Stomach (tissue), 9 donors: ENCODE data around the gene COL4A2. TPM values are rescaled to one million over a fixed set of nuclear protein-coding genes. Genes with fewer than 3 reads are reported as not detected.
"Not testable (repeated sequence)": the region's sequence is repeated elsewhere in the genome, so short reads cannot be mapped to it uniquely, and the experiment has no call there.

Experiments used
- DNase-seq, 2 donors: peaks; one replicate each; pipeline versions ENCODE4 v3.0.0 to v3.0.0-alpha.2; 2013 to 2019
- H3K27ac ChIP-seq, 5 donors: fragments of 200-600 bp in 4 of 5; sonication (generic) in 4 of 5; one replicate each; pipeline ENCODE4 v1.5.1; 2013 to 2019; ENCODE audit warnings: mild to moderate bottlenecking in 1 of 5, moderate library complexity in 1 of 5
- H3K27me3 ChIP-seq, 3 donors: fragments of 200-600 bp; sonication (generic); one replicate each; pipeline ENCODE4 v1.5.1; 2017 to 2019; ENCODE audit warnings: mixed run types in 1 of 3
- H3K36me3 ChIP-seq, 4 donors: fragments of 200-600 bp; sonication (generic); 1 replicate in 3 of 4; 2 replicates in 1 of 4; pipeline ENCODE4 v1.5.1; 2016 to 2019
- H3K4me1 ChIP-seq, 4 donors: fragments of 200-600 bp; sonication (generic); one replicate each; pipeline ENCODE4 v1.5.1; 2016 to 2019
- H3K4me3 ChIP-seq, 4 donors: fragments of 200-600 bp; sonication (generic) in 3 of 4; one replicate each; pipeline ENCODE4 v1.5.1; 2016 to 2019; ENCODE audit warnings: mild to moderate bottlenecking in 1 of 4
- H3K9me3 ChIP-seq, 4 donors: fragments of 200-600 bp; sonication (generic); one replicate each; pipeline ENCODE4 v1.5.1; 2016 to 2019
- CTCF ChIP-seq, 7 experiments: fragments of 450-650 bp in 4 of 7; fragments of 200-600 bp in 3 of 7; sonication (generic) in 3 of 7; IDR thresholded peaks; one replicate each; pipeline ENCODE4 v1.5.1; 2016 to 2019; ENCODE audit warnings: antibody characterized with exemption in 7 of 7, control low read depth in 2 of 7, mild to moderate bottlenecking in 1 of 7
- EP300 ChIP-seq: sonication (generic); formaldehyde crosslinking; IDR thresholded peaks from one replicate; pipeline ENCODE4 v1.6.1; 2017; ENCODE audit warnings: antibody characterized with exemption
- POLR2A ChIP-seq, 4 donors: fragments of 450-650 bp; IDR thresholded peaks; one replicate each; pipeline ENCODE4 v1.6.1; 2016; ENCODE audit warnings: antibody characterized with exemption in 4 of 4, control low read depth in 2 of 4, mild to moderate bottlenecking in 1 of 4, moderate library complexity in 1 of 4
- POLR2AphosphoS5 ChIP-seq, 3 donors: sonication (generic); formaldehyde crosslinking; IDR thresholded peaks; one replicate each; pipeline ENCODE4 v1.6.1; 2016; ENCODE audit warnings: antibody characterized with exemption in 3 of 3
- WGBS, 5 donors: extraction: QIAGEN DNeasy Blood & Tissue Kit in 3 of 5; methylation state at CpG; one replicate each; pipeline versions ENCODE4 v1.1.5 to v1.1.7; 2013 to 2018; 5-methylcytosine and 5-hydroxymethylcytosine counted together
- intact Hi-C: fragments of 100-400 bp; cut with DNase I; formaldehyde crosslinking; loops from one replicate; pipeline ENCODE4 v1.15.1; 2023; ENCODE audit warnings: low total_unique reads
- polyA plus RNA-seq, 3 donors: library from polyadenylated mRNA; stranded (reverse); fragments of 200-250 nt; gene quantifications; one replicate each; pipeline ENCODE4 v1.2.3, GENCODE V29; 2013
- total RNA-seq, 5 donors: library from RNA; depleted of rRNA; stranded (reverse); fragments of >200 nt; gene quantifications; one replicate each; pipeline versions ENCODE4 v1.1.0 to v1.2.3, GENCODE V29; 2014 to 2016
- donor health status: healthy with polysubstance abuse.
- donor health status: Bipolar disorder and iron deficiency.
- donor health status: healthy.

COL4A2 gene
- total and polyA plus RNA-seq, 8 donors = 24.0 to 531 (median 214) TPM

GRCh38 chr13:110495881-110496280, 188.8 kb downstream of the COL4A2 start:
- no peak for TF ChIP-seq POLR2AphosphoS5 (IDR thresholded peaks at IDR 0.05)
- no peak for TF ChIP-seq EP300
- no peak for TF ChIP-seq POLR2A (IDR thresholded peaks at IDR 0.05)
- no peak for TF ChIP-seq CTCF (IDR thresholded peaks at IDR 0.05)
- Histone ChIP-seq H3K36me3 (peaks cover 50 to 98% (median 91%) of the 10 kb centered on the region in 4 donors), H3K27me3 (no peaks in the 10 kb centered on the region), H3K4me1 (no peaks in the 10 kb centered on the region), H3K4me3 (no peak overlapping the region), H3K9me3 (peaks cover 0 to 5% (median 0%) of the 10 kb centered on the region in 4 donors), H3K27ac (no peak overlapping the region)
- DNase-seq = no peak
- intact Hi-C loops = no loop called here
- 82 to 100% (median 93%) methylated on average over 3 of the region's 3 CpGs; no CpG with 5 or more reads in 1 of the 5 donors for WGBS, 5 donors

GRCh38 chr13:110496281-110496680, 189.2 kb downstream of the COL4A2 start:
- H3K27ac ChIP-seq = no peak overlapping the region
- no peak for DNase-seq
- WGBS, 5 donors = 84 to 96% (median 90%) methylated on average over 2 to 3 of the region's 3 CpGs
- H3K9me3 ChIP-seq = peaks cover 0 to 5% (median 0%) of the 10 kb centered on the region in 4 donors
- no peaks in the 10 kb centered on the region for H3K4me1 ChIP-seq
- intact Hi-C loops = no loop called here
- TF ChIP-seq POLR2A (IDR thresholded peaks at IDR 0.05) = no peak
- TF ChIP-seq POLR2AphosphoS5 (IDR thresholded peaks at IDR 0.05) = no peak
- no peak for TF ChIP-seq EP300
- no peak for TF ChIP-seq CTCF (IDR thresholded peaks at IDR 0.05)
- H3K27me3 ChIP-seq = no peaks in the 10 kb centered on the region
- H3K4me3 ChIP-seq = no peak overlapping the region
- H3K36me3 ChIP-seq = peaks cover 46 to 98% (median 91%) of the 10 kb centered on the region in 4 donors

GRCh38 chr13:110497003-110497402, 189.9 kb downstream of the COL4A2 start:
- intact Hi-C loops = no loop called here
- no peaks in the 10 kb centered on the region for H3K27me3 ChIP-seq
- H3K27ac ChIP-seq = no peak overlapping the region
- H3K4me3 ChIP-seq = no peak overlapping the region
- H3K4me1 ChIP-seq = no peaks in the 10 kb centered on the region
- peaks cover 0 to 5% (median 0%) of the 10 kb centered on the region in 4 donors for H3K9me3 ChIP-seq
- H3K36me3 ChIP-seq = peaks cover 45 to 98% (median 91%) of the 10 kb centered on the region in 4 donors
- WGBS, 5 donors = 81 to 100% (median 89%) methylated on average over 2 of the region's 2 CpGs; no CpG with 5 or more reads in 1 of the 5 donors
- no peak for TF ChIP-seq POLR2AphosphoS5 (IDR thresholded peaks at IDR 0.05)
- no peak for TF ChIP-seq POLR2A (IDR thresholded peaks at IDR 0.05)
- TF ChIP-seq CTCF (IDR thresholded peaks at IDR 0.05) = no peak
- TF ChIP-seq EP300 = no peak
- no peak for DNase-seq

- 94 to 99% (median 97%) methylated on average over 3 of the region's 3 CpGs for WGBS, 5 donors
- peaks cover 40 to 98% (median 91%) of the 10 kb centered on the region in 4 donors for H3K36me3 ChIP-seq
- H3K27ac ChIP-seq, DNase-seq, H3K9me3 ChIP-seq, H3K4me1 ChIP-seq, H3K27me3 ChIP-seq, intact Hi-C loops, H3K4me3 ChIP-seq: not testable (repeated sequence)
Observed at GRCh38 chr13:110497896-110498295, 190.8 kb downstream of the COL4A2 start.

GRCh38 chr13:110498327-110498726, 191.2 kb downstream of the COL4A2 start:
- H3K9me3 ChIP-seq = peaks cover 0 to 5% (median 0%) of the 10 kb centered on the region in 4 donors
- TF ChIP-seq CTCF (IDR thresholded peaks at IDR 0.05) (no peak), EP300 (no peak), POLR2AphosphoS5 (IDR thresholded peaks at IDR 0.05) (no peak), POLR2A (IDR thresholded peaks at IDR 0.05) (no peak)
- no peak overlapping the region for H3K27ac ChIP-seq
- H3K36me3 ChIP-seq = peaks cover 38 to 98% (median 91%) of the 10 kb centered on the region in 4 donors
- intact Hi-C loops = no loop called here
- no peak for DNase-seq
- H3K27me3 ChIP-seq = no peaks in the 10 kb centered on the region
- H3K4me3 ChIP-seq = no peak overlapping the region
- H3K4me1 ChIP-seq = no peaks in the 10 kb centered on the region
- WGBS, 5 donors = 82 to 88% (median 87%) methylated on average over 5 of the region's 5 CpGs
